Measurements from ENCODE around the gene ANO6.

The ANO6 gene

GRCh38 chr12:45458854-45459807 lies 243.2 kb downstream of the ANO6 start:
- no peak for DNase-seq (ENCODE audit: low read depth)

GRCh38 chr12:45462506-45462905 lies 246.6 kb downstream of the ANO6 start:
- no peak for DNase-seq (ENCODE audit: low read depth)

GRCh38 chr12:45464699-45465098 lies 248.8 kb downstream of the ANO6 start:
- DNase-seq (ENCODE audit: low read depth) = no peak

- no peak for DNase-seq (ENCODE audit: low read depth)
Measured at GRCh38 chr12:45468751-45469615, 253.1 kb downstream of the ANO6 start.

- no peak for DNase-seq (ENCODE audit: low read depth)
Measured at GRCh38 chr12:45469902-45470301, 254.0 kb downstream of the ANO6 start.

GRCh38 chr12:45473636-45474035 lies 257.7 kb downstream of the ANO6 start:
- DNase-seq (ENCODE audit: low read depth) = no peak

- no peak for DNase-seq (ENCODE audit: low read depth)
Measured at GRCh38 chr12:45475594-45475993, 259.7 kb downstream of the ANO6 start.

GRCh38 chr12:45477526-45477925 lies 261.6 kb downstream of the ANO6 start:
- no peak for DNase-seq (ENCODE audit: low read depth)

GRCh38 chr12:45478931-45479330 lies 263.0 kb downstream of the ANO6 start:
- DNase-seq (ENCODE audit: low read depth) = no peak

GRCh38 chr12:45481746-45482145 lies 265.9 kb downstream of the ANO6 start:
- no peak for DNase-seq (ENCODE audit: low read depth)

GRCh38 chr12:45483571-45483970 lies 267.7 kb downstream of the ANO6 start:
- DNase-seq (ENCODE audit: low read depth) = no peak

Data from stimulated activated CD8-positive, alpha-beta memory T cell treated with anti-CD3 and anti-CD28 coated beads, Interleukin-15, amount 100 ng/mL, for 24 hours (primary cell).